DND-41 (cell line): Measurements from ENCODE around the gene DPYSL3.

Source experiments
- ATAC-seq: fragments of 200-7000 bp; cut with Tn5 transposase; 3 replicates; pipeline ENCODE4 v1.9.1; 2021; ENCODE audit warnings: low read depth; ENCODE audit not compliant: insufficient read depth
- DNase-seq: peaks from one replicate; pipeline ENCODE4 v3.0.0-alpha.2; 2020
- H2AFZ ChIP-seq: 2 replicates; pipeline ENCODE4 v1.6.0; 2012; ENCODE audit warnings: low read depth, low read length
- H3K27ac ChIP-seq: 2 replicates; pipeline ENCODE4 v1.5.1; 2012; ENCODE audit warnings: low read length, inconsistent platforms
- H3K27me3 ChIP-seq: fragments of 200-600 bp; sonication (generic); 2 replicates; pipeline ENCODE4 v1.6.0; 2012; ENCODE audit warnings: low read length, mild to moderate bottlenecking, inconsistent platforms; ENCODE audit not compliant: insufficient read depth, poor library complexity
- H3K36me3 ChIP-seq: 2 replicates; pipeline ENCODE4 v1.5.1; 2012; ENCODE audit warnings: low read length, inconsistent platforms; ENCODE audit not compliant: insufficient read depth
- H3K4me1 ChIP-seq: 2 replicates; pipeline ENCODE4 v1.5.1; 2012; ENCODE audit warnings: mild to moderate bottlenecking, low read length; ENCODE audit not compliant: insufficient read depth
- H3K4me2 ChIP-seq: 2 replicates; pipeline ENCODE4 v1.6.0; 2012; ENCODE audit warnings: mild to moderate bottlenecking, moderate library complexity, low read length, inconsistent platforms; ENCODE audit not compliant: insufficient read depth
- H3K4me3 ChIP-seq, 2 experiments: fragments of 200-600 bp in 1 of 2; shearing (Covaris generic) in 1 of 2; 2 replicates each; pipeline ENCODE4 v1.5.1; 2012 to 2016; ENCODE audit warnings: inconsistent platforms in 2 of 2, low read length in 2 of 2, mild to moderate bottlenecking in 2 of 2, low read depth in 1 of 2, moderate library complexity in 1 of 2
- H3K79me2 ChIP-seq: 2 replicates; pipeline ENCODE4 v1.6.0; 2012; ENCODE audit warnings: low read length, inconsistent platforms; ENCODE audit not compliant: insufficient read depth
- H3K9ac ChIP-seq: 2 replicates; pipeline ENCODE4 v1.6.0; 2012; ENCODE audit warnings: low read depth, mild to moderate bottlenecking, inconsistent platforms, low read length, moderate library complexity
- H3K9me3 ChIP-seq: 2 replicates; pipeline ENCODE4 v1.5.1; 2012; ENCODE audit warnings: low read length, moderate library complexity, mild to moderate bottlenecking, inconsistent platforms; ENCODE audit not compliant: insufficient read depth, severe bottlenecking
- H4K20me1 ChIP-seq: 2 replicates; pipeline ENCODE4 v1.6.0; 2012; ENCODE audit warnings: low read length; ENCODE audit not compliant: insufficient read depth
- EZH2 ChIP-seq: IDR thresholded peaks from 3 replicates; pipeline ENCODE4 v1.6.1; 2012; ENCODE audit warnings: borderline replicate concordance, low read depth, mild to moderate bottlenecking, moderate library complexity, low read length, inconsistent platforms; ENCODE audit not compliant: severe bottlenecking
- TF ChIP-seq, protein P1 (sequence below): IDR thresholded peaks from 2 replicates; pipeline ENCODE4 v1.5.1; 2012; ENCODE audit warnings: borderline replicate concordance, low read length, moderate library complexity, mild to moderate bottlenecking; ENCODE audit not compliant: poor library complexity, severe bottlenecking; ENCODE audit errors: extremely low read depth

DPYSL3 gene

DNA sequence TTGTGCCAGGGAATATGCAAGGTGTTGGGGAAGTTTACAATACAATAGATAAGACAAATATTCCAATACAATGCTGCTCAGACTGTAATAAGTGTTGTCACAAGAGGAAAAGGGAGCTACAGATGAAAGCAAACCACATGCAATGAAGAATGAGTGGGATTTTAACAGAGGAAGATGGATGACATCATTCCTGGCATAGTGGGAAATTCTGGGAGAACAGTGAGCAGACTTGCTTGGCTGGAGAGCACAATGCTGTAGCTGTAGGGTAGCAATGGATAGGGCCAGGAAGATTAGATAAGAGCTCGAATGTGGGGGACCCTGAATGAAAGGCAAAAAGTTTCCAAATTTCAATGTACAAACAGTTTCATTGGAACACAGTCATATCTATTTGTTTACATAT lies 9.5 kb upstream of the DPYSL3 start:
- Histone ChIP-seq H3K36me3 (no peaks in the 10 kb centered on the region), H4K20me1 (no peaks in the 10 kb centered on the region)

DNA sequence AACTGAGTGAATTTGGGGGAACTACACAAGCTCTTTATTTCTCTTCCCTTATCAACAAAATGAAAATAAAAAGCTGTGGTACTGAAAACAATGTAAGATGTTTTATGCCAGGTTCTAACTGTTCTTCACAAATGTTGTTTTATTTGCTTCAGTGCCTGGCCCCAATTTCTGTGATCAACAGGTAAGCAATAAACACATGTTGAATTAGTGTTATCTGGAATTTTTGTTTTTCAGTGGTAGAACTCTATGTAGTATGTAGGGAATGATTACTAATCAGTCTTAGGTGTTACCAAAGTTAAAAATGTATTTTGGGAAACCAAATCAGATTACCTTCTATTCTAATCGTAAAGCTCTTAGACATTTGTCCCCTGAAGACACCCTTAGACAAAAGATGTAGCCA lies 7.5 kb upstream of the DPYSL3 start:
- Histone ChIP-seq H3K4me3 (no peak overlapping the region), H3K9me3 (no peaks in the 10 kb centered on the region), H3K79me2 (no peaks in the 10 kb centered on the region), H3K9ac (no peak overlapping the region), H4K20me1 (no peaks in the 10 kb centered on the region), H3K4me2 (no peak overlapping the region), H3K36me3 (no peaks in the 10 kb centered on the region), H3K27me3 (no peaks in the 10 kb centered on the region), H2AFZ (no peak overlapping the region), H3K4me1 (no peaks in the 10 kb centered on the region), H3K27ac (no peak overlapping the region)
- no peak for TF ChIP-seq EZH2
- TF ChIP-seq, protein P1, sequence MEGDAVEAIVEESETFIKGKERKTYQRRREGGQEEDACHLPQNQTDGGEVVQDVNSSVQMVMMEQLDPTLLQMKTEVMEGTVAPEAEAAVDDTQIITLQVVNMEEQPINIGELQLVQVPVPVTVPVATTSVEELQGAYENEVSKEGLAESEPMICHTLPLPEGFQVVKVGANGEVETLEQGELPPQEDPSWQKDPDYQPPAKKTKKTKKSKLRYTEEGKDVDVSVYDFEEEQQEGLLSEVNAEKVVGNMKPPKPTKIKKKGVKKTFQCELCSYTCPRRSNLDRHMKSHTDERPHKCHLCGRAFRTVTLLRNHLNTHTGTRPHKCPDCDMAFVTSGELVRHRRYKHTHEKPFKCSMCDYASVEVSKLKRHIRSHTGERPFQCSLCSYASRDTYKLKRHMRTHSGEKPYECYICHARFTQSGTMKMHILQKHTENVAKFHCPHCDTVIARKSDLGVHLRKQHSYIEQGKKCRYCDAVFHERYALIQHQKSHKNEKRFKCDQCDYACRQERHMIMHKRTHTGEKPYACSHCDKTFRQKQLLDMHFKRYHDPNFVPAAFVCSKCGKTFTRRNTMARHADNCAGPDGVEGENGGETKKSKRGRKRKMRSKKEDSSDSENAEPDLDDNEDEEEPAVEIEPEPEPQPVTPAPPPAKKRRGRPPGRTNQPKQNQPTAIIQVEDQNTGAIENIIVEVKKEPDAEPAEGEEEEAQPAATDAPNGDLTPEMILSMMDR, result no peak
- no peak for ATAC-seq
- no peak for DNase-seq

More for the DNA sequence above, 9.5 kb upstream of the DPYSL3 start:
- H2AFZ ChIP-seq, result no peak overlapping the region
- H3K27ac ChIP-seq, result no peak overlapping the region
- no peak overlapping the region for H3K4me3 ChIP-seq
- ATAC-seq (no peak), DNase-seq (no peak)
- no peaks in the 10 kb centered on the region for H3K79me2 ChIP-seq
- H3K27me3 ChIP-seq, result no peaks in the 10 kb centered on the region
- no peak overlapping the region for H3K9ac ChIP-seq
- TF ChIP-seq, protein P1, result no peak
- no peak for TF ChIP-seq EZH2
- H3K4me2 ChIP-seq, result no peak overlapping the region
- no peaks in the 10 kb centered on the region for H3K9me3 ChIP-seq
- no peaks in the 10 kb centered on the region for H3K4me1 ChIP-seq

DNA sequence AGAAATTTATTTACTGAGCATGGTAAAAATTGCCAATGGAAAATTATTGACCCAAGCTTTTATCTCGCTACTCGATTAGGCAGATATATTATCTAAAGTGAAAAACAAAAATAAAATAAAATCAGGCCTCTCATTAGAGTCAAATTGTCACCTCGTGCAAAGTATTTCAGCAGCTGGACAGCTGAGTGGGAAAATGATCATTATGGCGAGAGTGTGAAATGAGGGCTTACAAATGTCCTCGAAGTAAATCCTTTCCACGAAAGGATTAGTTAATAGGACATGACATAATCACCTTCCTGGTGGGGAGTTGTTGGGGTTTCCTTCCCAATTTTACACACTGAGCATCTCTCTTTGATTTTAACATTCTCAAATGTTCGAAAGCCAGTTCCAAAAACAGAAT lies 5.4 kb upstream of the DPYSL3 start:
- no peaks in the 10 kb centered on the region for H3K9me3 ChIP-seq
- ATAC-seq (no peak), DNase-seq (no peak)
- H3K36me3 ChIP-seq, result no peaks in the 10 kb centered on the region
- no peak overlapping the region for H3K4me3 ChIP-seq
- H3K9ac ChIP-seq, result no peak overlapping the region
- H3K27ac ChIP-seq, result no peak overlapping the region
- no peaks in the 10 kb centered on the region for H3K27me3 ChIP-seq
- no peaks in the 10 kb centered on the region for H3K79me2 ChIP-seq
- no peak overlapping the region for H3K4me2 ChIP-seq
- TF ChIP-seq, protein P1, result no peak
- no peak for TF ChIP-seq EZH2
- H4K20me1 ChIP-seq, result no peaks in the 10 kb centered on the region
- no peaks in the 10 kb centered on the region for H3K4me1 ChIP-seq
- no peak overlapping the region for H2AFZ ChIP-seq
